ENCODE measurements around the gene WWTR1.
A peak's percentile ranks its signal among the peaks of the same experiment; 100 is the strongest.

Gene WWTR1

GRCh38 chr3:149657926-149658743 lies at the start of gene WWTR1:
WWTR1 (minus strand) TSS chr3:149658025; CDS start chr3:149657306, 719 bp downstream.
- peak in 1 of 2 donors; percentile 16 for DNase-seq (ENCODE audit: low read depth in 2 of 2)

GRCh38 chr3:149706905-149707304 lies 49.1 kb upstream of the WWTR1 start:
- no peak for DNase-seq (ENCODE audit: low read depth in 2 of 2)

- DNase-seq (ENCODE audit: low read depth in 2 of 2) = no peak
These were observed 47.6 kb upstream of the WWTR1 start for GRCh38 chr3:149705416-149705815.

- DNase-seq (ENCODE audit: low read depth in 2 of 2) = no peak
These were observed 45.6 kb upstream of the WWTR1 start for GRCh38 chr3:149703466-149703865.

DNA sequence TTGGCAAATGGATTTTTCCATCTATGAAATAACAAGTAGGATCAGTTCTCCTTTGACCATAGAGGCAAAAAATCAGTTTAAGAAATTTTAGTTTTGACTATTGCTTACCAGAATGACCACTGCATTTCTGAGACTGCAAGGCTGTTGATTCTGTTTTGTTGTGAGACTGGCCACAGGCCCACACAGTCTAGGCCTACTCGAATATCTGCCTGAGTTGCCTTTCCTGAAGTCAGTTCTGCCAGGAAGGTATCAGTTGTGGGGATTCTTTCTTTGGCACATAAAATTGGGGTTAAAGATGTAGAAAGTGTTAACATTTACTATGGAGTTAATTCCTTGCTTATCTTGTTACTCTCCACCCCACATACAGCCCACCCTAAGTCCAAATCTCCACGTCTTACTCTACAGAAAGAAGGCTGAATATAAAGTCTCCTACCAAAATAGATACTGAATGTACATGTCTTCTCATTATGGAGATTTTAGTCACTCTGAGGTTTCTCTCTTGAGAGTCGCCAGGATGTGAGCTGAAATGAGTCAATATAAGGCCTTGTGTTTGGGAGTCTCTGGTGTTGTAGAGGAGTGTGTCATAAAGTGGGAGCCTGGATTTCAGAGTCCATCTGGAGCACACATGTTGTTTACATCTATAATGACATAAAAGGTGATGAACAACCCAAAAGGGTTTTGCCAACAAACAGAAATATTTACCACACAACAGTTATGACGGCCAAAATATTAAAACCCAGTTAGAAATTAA lies 45.0 kb upstream of the WWTR1 start:
- no peak for DNase-seq (ENCODE audit: low read depth in 2 of 2)

DNA sequence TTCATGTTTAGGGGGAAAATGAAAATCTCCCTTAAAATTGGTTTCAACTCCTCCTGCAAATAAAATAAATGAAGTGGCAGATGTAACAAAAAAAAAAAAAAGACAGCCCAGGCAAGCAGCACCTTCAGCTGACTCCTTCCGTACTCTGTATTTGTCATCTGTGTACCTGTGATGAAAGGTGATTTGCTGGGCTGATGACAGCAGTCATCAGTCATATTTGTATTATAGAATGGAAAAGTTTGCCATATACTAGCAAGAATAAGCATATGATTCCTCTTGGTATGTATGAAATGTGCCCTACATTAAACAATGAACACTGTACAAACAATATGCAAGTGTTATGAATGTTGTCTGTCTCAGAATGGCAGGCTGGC lies 44.1 kb upstream of the WWTR1 start:
- no peak for DNase-seq (ENCODE audit: low read depth in 2 of 2)

- DNase-seq (ENCODE audit: low read depth in 2 of 2) = no peak
These were observed 43.6 kb upstream of the WWTR1 start for GRCh38 chr3:149701206-149701976.

- DNase-seq (ENCODE audit: low read depth in 2 of 2) = no peak
These were observed 30.4 kb upstream of the WWTR1 start for GRCh38 chr3:149688122-149688757.

GRCh38 chr3:149686996-149687395 lies 29.2 kb upstream of the WWTR1 start:
- DNase-seq (ENCODE audit: low read depth in 2 of 2) = no peak

GRCh38 chr3:149678351-149678950 lies 20.6 kb upstream of the WWTR1 start:
- no peak for DNase-seq (ENCODE audit: low read depth in 2 of 2)

- DNase-seq (ENCODE audit: low read depth in 2 of 2) = no peak
These were observed 15.6 kb upstream of the WWTR1 start for GRCh38 chr3:149673393-149673792.

GRCh38 chr3:149670742-149671492 lies 13.1 kb upstream of the WWTR1 start:
- no peak for DNase-seq (ENCODE audit: low read depth in 2 of 2)

- no peak for DNase-seq (ENCODE audit: low read depth in 2 of 2)
These were observed 9.8 kb upstream of the WWTR1 start for GRCh38 chr3:149667576-149667975.

DNA sequence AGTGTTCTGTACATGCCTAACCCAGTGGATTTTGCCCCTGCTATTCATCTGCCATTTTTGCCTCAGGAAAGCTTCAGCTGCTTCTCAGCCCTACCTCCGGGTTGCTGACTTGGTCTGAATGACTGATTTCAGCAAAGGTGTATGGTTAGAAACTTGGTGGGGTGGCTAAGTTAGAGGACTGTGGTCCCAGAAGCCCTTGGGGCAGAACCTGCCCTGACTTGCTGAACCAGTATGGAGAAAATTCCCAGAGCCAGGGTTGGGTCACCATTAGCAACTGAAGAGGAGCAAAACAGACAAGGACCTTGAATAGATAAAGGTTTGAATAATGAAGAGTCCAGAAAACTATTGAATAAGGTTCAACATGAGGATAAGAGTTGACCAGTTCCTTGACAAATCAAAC lies 6.1 kb upstream of the WWTR1 start:
- DNase-seq (ENCODE audit: low read depth in 2 of 2) = no peak

DNA sequence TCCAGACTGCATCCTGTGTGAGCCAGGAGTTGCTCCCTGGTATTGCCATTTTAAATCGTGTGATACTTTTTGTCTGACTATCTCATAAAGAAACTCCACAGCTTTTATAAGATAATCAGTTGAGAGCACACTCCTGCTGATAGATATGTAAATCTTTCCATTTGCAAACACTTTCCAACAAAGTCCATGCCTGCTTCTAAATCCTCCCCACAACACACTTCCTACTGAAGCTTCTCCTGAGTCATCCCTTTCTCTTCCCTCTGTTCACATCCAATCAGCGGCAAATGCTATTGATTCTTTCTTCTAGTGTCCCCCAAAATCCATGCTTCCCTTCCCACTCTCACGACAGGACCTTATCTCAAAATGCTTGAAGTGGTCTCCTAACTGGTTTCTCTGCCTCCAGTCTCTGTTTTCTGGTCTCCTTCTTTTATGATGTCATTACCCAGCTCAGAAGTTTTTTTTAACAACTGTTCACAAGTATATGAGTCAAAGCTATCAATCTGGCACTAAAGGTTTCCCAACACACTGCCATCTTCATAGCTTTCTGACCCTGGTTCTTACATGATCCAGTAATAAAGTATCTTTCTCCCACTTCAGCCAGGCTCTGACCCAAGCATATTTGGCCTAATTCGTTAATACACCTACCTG lies 4.5 kb upstream of the WWTR1 start:
- DNase-seq (ENCODE audit: low read depth in 2 of 2) = no peak

GRCh38 chr3:149660462-149660861 lies 2.6 kb upstream of the WWTR1 start:
- DNase-seq (ENCODE audit: low read depth in 2 of 2) = no peak

DNA sequence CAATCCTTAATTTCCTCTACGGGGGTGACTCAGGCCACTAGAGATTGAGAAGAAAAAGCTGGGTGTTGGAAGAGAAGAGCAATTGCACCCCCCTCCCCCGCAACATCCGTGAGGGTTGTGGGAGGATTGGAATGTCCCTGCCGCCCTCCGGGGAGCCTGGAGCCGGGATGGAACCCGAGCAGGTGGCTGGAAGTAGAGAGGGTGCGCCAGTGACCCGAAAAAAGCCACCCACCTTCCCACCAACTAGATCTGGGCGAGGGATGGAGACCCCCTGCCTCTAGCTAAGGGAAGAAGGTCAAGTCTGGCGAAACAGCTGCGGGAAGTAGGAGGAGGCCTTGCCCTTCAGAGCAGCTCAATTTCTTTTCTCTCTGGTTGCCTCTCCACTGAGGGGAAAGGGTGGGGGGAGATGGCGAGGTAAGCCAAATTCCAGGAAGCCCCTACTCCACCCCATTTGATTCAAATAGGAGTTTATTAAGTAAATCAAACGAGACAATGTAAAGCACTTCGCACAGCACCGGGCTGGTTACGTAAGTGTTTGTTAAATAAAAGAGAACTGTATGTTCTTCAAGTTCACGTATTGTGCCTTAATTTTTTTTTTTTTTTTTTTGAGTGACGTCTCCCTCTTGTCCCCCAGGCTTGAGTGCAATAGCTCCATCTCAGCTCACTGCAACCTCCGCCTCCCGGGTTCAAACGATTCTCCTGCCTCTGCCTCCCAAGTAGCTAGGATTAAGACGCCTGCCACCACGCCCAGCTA lies 1.1 kb upstream of the WWTR1 start:
- DNase-seq (ENCODE audit: low read depth in 2 of 2) = no peak

DNA sequence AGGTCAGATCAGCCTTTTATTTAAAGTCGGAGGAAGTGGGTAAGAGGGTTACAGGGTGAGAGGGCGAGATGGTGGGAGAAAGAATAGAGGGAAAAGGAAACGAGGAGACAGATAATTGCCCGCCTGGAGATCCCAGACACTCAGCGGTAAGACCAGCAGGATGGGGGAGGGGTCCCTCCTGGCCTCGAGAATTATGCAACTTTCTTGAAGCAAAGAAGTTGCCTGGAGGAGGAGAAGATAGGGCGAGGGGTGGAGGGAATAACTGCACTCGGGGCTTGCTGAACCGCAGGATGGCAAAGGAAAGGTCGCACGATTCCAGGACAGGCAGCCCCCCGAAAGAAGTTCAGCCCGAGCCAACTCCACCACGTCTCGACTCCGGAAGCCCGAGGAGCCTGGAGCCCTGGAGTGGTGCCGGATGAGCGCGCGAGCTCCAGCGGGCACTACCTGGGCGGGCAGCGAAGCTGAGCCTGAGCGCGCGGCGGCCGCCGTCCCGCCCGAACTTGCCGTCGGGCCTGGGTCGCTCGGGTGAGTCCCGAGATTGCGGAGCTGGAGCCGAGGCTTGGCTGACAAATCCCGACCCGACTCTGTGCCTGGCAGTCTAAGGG lies 402 bp downstream of the WWTR1 start:
- peak in 1 of 2 donors; percentile 14 for DNase-seq (ENCODE audit: low read depth in 2 of 2)
